GM18867 (cell line): ENCODE results near the gene CDH12.
"Not testable (repeated sequence)": the region's sequence is repeated elsewhere in the genome, so short reads cannot be mapped to it uniquely, and the experiment has no call there.

Experiments used
- ATAC-seq: cut with Tn5 transposase; IDR thresholded peaks from one replicate; pipeline ENCODE4 v1.9.1; 2021; ENCODE audit warnings: mild to moderate bottlenecking, moderate library complexity; ENCODE audit not compliant: unreplicated experiment

CDH12 gene

GRCh38 chr5:22852807-22853660, at the start of gene CDH12:
TSS of gene CDH12 (minus strand) at chr5:22853344.
- ATAC-seq: no peak

DNA sequence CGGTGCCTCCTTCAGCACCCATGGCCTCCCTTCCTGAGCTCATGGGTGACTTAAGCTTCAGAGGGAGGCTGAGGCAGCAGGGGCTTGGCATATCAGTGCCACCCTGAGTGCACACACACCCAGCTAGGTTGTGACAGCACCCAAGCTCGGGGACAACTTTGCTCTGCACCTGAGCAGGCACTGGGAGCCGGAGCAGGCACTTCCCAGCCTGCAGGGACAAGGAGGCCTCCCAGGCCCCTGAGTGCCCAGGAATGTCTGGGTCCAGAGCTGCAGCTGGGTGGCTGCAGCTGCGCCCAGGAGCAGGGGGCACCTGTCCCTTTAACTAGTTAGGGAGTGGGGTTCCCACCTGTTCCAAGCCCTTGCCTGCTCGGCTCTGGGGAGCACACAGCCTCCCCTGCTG, 48.7 kb upstream of the CDH12 start:
- ATAC-seq: no peak

- no peak for ATAC-seq
These were observed 47.7 kb upstream of the CDH12 start for GRCh38 chr5:22900801-22901310.

GRCh38 chr5:22899341-22899740, 46.2 kb upstream of the CDH12 start:
- no peak for ATAC-seq

DNA sequence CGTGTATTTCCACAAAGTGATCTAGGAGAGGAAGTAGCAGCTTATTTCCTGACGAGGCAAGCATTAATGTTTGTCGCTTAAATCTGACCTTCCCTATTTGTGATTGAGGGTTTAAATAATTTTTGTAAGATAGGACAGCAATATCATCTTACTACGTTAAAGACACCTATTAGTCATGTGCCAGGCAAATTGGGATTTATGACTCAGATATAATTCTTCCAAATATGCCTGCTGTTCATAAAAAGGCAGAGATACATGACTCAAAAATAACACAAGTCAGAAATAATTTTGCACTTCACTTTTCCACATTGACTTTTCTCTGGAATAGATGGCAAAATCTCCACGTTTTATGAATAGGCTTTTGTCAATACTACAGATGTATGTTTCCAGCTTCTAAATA, 43.0 kb upstream of the CDH12 start:
- no peak for ATAC-seq

GRCh38 chr5:22892441-22892840, 39.3 kb upstream of the CDH12 start:
- ATAC-seq: no peak

- no peak for ATAC-seq
These were observed 36.6 kb upstream of the CDH12 start for GRCh38 chr5:22889720-22890119.

- ATAC-seq: no peak
These were observed 34.4 kb upstream of the CDH12 start for GRCh38 chr5:22887566-22887965.

GRCh38 chr5:22858911-22859310, 5.8 kb upstream of the CDH12 start:
- ATAC-seq: not testable (repeated sequence)

GRCh38 chr5:22855824-22856223, 2.7 kb upstream of the CDH12 start:
- no peak for ATAC-seq

- ATAC-seq: no peak
These were observed 2.2 kb downstream of the CDH12 start for GRCh38 chr5:22850981-22851380.

DNA sequence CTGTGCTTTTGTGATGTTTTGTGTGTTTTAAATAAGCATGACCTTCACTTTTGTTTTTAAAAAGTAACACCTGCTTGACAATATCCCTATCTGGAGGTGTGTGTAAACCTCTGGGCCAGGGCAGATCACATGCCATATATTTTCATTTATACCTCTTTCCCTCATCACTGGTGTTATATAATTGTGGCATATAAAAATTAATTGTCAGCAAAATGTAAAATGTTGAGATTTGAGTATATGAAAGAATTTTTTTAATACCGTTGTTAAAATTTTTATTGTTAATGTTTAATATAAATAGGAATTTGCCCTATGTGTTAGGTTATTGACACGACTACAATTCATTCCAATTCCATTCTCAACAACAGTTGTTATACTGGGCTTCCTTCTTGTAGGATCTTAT, 6.5 kb downstream of the CDH12 start:
- ATAC-seq: no peak

- ATAC-seq: no peak
These were observed 8.5 kb downstream of the CDH12 start for GRCh38 chr5:22844636-22845035.

- ATAC-seq: no peak
These were observed 9.0 kb downstream of the CDH12 start for GRCh38 chr5:22844155-22844554.

GRCh38 chr5:22842574-22842973, 10.6 kb downstream of the CDH12 start:
- ATAC-seq: no peak

- ATAC-seq: no peak
These were observed 15.3 kb downstream of the CDH12 start for GRCh38 chr5:22837803-22838202.

DNA sequence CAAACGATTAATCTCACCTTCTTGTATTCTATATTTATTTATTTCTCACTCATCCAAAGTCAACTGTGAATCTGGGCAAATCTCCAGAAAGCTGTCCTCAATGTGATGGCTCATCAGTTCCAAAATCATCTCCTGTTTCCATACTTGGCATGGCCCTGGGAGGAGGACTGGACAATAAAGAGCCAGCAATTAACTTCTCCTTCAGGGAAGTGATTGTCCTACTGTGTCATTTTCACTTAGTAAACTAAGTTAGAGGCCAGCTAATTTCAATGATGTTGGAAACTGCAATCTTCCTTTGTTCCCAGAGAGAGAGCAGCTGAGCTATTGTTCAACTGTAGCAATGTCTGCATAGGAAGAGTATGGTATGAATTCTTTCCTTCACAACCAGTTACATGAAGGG, 17.5 kb downstream of the CDH12 start:
- no peak for ATAC-seq

- no peak for ATAC-seq
These were observed 59.7 kb downstream of the CDH12 start for GRCh38 chr5:22793463-22793862.

GRCh38 chr5:22787807-22788206, 65.3 kb downstream of the CDH12 start:
- ATAC-seq: no peak

DNA sequence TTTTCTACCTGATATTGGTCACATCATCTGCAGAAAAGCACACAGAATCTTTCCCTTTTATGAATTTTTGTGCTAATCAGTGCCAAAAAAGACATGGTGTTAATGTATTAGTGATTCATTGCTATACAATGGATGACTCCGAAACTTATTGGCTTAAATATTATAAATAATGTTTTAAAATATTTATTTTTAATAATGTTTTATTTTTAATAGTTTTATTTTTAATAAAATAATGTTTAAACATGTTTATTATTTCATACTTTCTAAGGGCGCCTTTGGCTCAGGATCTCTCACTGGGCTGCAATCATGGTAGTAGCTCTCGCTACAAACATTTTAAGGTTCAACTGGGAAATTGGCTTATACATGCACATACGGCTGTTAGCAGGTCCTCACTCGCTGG, 65.7 kb downstream of the CDH12 start:
- ATAC-seq: no peak

- no peak for ATAC-seq
These were observed 72.4 kb downstream of the CDH12 start for GRCh38 chr5:22780756-22781155.

DNA sequence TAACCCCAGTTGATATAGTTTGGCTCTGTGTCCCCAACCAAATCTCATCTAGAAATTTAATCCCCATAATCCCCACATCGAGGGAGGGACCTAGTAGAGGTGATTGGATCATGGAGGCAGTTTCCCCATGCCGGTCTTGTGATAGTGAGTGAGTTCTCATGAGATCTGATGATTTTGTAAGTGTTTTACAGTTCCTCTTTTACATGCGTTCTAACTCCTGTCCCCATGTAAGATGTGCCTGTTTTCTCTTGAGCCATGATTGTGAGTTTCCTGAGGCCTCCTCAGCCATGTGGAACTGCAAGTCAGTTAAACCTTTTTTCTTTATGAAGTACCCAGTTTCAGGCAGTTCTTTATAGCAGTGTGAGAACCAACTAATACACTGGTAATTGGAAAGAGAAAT, 73.6 kb downstream of the CDH12 start:
- ATAC-seq: no peak

- ATAC-seq: no peak
These were observed 76.9 kb downstream of the CDH12 start for GRCh38 chr5:22776285-22776684.
